Duodenal mucosa (tissue), 2 donors: ENCODE results near the gene DELE1.
A peak's percentile ranks its signal among the peaks of the same experiment; 100 is the strongest.

Experiments
- H3K27ac ChIP-seq: one replicate; pipeline ENCODE4 v1.7.0; 2013; ENCODE audit warnings: low read depth, low read length
- H3K27me3 ChIP-seq, 2 donors: one replicate each; pipeline ENCODE4 v1.7.0; 2013; ENCODE audit warnings: low read length in 2 of 2, control low read depth in 1 of 2; ENCODE audit not compliant: insufficient read depth in 2 of 2, control insufficient read depth in 1 of 2
- H3K36me3 ChIP-seq, 2 donors: one replicate each; pipeline ENCODE4 v1.7.0; 2013; ENCODE audit warnings: low read length in 2 of 2, control low read depth in 1 of 2; ENCODE audit not compliant: insufficient read depth in 2 of 2, control insufficient read depth in 1 of 2
- H3K4me1 ChIP-seq, 2 donors: one replicate each; pipeline ENCODE4 v1.7.0; 2013; ENCODE audit warnings: low read length in 2 of 2, control low read depth in 1 of 2; ENCODE audit not compliant: insufficient read depth in 2 of 2, control insufficient read depth in 1 of 2
- H3K4me3 ChIP-seq, 2 donors: one replicate each; pipeline ENCODE4 v1.7.0; 2013; ENCODE audit warnings: low read length in 2 of 2, low read depth in 1 of 2
- H3K9ac ChIP-seq, 2 donors: one replicate each; pipeline ENCODE4 v1.7.0; 2013; ENCODE audit warnings: low read length in 2 of 2, low read depth in 1 of 2
- H3K9me3 ChIP-seq, 2 donors: one replicate each; pipeline ENCODE4 v1.7.0; 2013; ENCODE audit warnings: low read length in 2 of 2, control low read depth in 1 of 2; ENCODE audit not compliant: control insufficient read depth in 1 of 2

Gene DELE1

DNA sequence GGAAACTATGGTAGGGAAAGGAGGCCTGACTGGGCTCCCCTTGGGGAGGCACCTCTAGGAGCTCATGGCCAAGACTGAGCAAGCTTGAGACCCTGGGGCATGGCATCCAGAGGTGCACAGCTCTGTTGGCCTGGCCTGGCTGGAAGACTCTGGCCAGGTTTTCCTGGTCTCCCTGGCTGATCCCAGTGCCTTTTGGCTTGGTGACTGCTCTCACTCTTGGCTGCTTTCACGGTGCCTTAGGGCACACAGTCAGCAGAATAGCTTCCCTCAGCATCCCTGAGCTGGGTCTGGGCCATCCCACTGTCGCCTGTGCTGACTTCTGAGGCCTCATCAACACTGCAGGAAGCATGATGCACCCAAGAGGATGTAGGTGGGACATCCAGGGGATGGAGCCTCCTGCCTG lies 13.4 kb upstream of the DELE1 start:
- Histone ChIP-seq H3K4me1 (peaks cover 4 to 10% of the 10 kb centered on the region in 2 donors), H3K27me3 (peaks cover 3 to 11% of the 10 kb centered on the region in 2 donors), H3K9me3 (no peaks in the 10 kb centered on the region), H3K27ac (no peak overlapping the region), H3K36me3 (no peaks in the 10 kb centered on the region), H3K9ac (no peak overlapping the region), H3K4me3 (no peak overlapping the region)

DNA sequence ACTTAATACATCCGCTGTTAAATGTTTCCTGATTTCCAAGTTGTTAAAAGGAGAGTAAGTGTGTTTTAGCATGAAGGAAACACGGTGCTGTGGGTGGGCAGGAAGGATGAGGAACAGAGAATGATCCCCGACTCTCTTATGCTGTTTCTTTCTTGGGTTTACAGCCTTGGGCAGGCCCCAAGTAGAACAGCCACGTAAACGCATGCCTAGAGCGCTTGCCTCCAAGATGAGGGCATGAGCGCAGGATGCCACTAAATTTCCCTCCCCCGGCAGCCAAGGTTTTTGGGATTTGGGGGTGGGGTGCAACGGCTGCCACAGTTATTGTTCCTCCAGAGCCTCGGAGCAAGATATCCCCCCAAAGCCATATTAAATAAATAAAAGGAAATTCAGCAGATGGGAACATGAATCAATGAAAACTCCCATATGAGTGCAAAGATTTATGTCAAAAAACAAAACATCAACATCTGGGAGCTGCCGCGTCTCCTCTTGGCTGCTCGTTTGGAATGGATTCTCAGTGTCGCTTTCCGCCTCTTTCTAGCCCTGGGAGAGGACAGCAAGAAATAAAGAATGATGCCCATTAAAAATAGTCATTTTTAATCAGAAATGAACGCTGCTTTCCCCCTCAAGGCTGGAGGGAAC lies 10.0 kb upstream of the DELE1 start:
- Histone ChIP-seq H3K27ac (no peak overlapping the region), H3K27me3 (peaks cover 3 to 11% of the 10 kb centered on the region in 2 donors), H3K9me3 (no peaks in the 10 kb centered on the region), H3K36me3 (no peaks in the 10 kb centered on the region), H3K4me3 (peak overlapping the region; percentile 55 to 56), H3K9ac (peak overlapping the region; percentile 26 to 27), H3K4me1 (peaks cover 4 to 10% of the 10 kb centered on the region in 2 donors)

DNA sequence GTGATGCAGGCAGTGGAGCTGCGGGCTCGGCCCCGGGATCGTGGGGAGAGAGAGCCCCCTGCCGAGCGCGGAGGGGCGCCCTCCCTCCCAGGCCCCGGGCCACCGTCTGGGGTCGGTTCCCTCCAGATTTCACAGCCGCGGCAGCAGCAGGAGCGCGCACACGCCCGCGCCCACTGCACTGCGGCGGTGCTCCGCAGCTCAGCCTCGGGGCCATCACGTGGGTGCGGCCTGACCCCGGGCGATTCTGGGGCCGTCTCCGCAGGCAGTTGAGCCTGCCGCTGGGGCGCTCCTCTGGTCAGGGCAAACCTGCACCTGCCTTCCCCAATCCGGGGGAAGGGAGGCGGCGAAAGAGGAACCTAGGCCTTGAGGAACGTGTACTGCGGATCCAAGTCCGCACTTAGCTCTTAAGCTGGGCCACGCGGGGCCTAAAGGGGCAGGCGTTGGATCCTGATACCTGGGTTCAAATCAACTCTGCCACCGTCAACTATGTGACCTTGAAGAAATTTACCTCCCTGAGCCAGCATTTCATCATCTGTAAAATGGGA lies 9.4 kb upstream of the DELE1 start:
- Histone ChIP-seq H3K36me3 (no peaks in the 10 kb centered on the region), H3K9me3 (no peaks in the 10 kb centered on the region), H3K27ac (no peak overlapping the region), H3K27me3 (peaks cover 3 to 11% of the 10 kb centered on the region in 2 donors), H3K4me3 (peak overlapping the region; percentile 55 to 56), H3K4me1 (peaks cover 4 to 11% of the 10 kb centered on the region in 2 donors), H3K9ac (peak overlapping the region; percentile 26 to 27)

DNA sequence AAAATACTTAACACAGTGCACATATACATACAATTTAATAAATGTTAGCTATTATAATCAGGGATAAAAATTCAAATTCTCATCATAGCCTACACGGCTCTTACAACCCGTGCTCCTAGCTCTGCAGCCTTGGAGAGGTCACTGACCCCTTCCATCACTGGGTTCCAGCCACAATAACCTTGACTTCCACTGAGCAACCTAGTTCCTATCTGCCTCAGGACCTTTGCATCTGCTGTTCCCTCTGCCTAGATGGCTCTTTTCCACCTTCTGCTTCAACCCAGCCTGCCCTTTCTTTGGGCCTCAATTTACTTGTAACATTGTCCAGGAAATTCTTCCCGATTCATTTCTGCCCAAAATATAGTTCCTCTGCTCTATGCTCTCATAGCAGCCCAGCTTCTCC lies 8.9 kb upstream of the DELE1 start:
- Histone ChIP-seq H3K27ac (no peak overlapping the region), H3K9ac (peak overlapping the region; percentile 26 to 27), H3K9me3 (no peaks in the 10 kb centered on the region), H3K4me3 (peak overlapping the region in 1 of 2 donors; percentile 55), H3K4me1 (peaks cover 4 to 15% of the 10 kb centered on the region in 2 donors), H3K36me3 (no peaks in the 10 kb centered on the region), H3K27me3 (peaks cover 3 to 11% of the 10 kb centered on the region in 2 donors)

DNA sequence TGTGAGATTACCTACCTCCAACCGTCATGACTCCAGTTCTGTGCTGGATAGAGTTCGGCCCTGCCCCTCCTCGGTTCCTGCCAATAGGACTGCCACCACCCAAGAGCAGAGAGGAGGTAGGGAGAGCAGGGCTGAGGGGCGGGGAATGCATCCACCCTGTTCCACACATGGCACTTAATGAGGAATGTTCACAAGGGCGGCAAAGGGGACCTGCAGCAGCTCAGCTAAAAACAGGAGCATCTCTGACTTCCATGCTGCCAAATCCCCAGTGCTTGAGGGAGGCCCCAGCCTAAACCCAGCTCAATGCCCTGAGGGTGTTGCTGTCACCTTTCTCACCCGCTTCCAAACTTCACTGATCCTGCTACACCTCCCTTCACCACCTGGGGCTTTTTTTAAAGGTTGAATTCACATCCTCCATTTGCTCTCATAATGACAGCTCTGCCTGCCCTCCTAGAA lies 7.8 kb upstream of the DELE1 start:
- H3K4me1 ChIP-seq: peaks cover 4 to 15% of the 10 kb centered on the region in 2 donors
- H3K9ac ChIP-seq: no peak overlapping the region
- no peak overlapping the region for H3K4me3 ChIP-seq
- H3K9me3 ChIP-seq: no peaks in the 10 kb centered on the region
- no peaks in the 10 kb centered on the region for H3K36me3 ChIP-seq
- H3K27ac ChIP-seq: no peak overlapping the region
- H3K27me3 ChIP-seq: peaks cover 3 to 11% of the 10 kb centered on the region in 2 donors

DNA sequence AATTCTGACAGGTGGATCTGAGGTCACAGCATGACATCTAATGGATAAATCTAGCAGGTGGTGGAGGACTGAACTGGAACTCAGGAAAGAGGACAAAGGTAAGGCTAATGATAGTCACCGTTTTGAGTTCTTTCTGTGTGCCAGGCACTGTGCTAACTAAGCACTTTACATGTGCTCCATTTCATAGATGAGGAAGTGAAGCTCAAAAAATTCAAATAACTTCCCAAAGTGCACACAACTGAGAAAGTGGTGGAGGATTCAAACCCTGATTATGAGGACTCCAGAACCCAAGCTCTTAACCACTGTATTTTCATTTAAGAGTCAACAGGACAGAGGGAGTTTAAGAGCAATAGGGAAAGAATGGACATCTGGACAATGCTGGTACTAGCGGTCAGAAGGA lies 7.1 kb upstream of the DELE1 start:
- H3K4me3 ChIP-seq: no peak overlapping the region
- H3K9me3 ChIP-seq: no peaks in the 10 kb centered on the region
- no peak overlapping the region for H3K9ac ChIP-seq
- H3K36me3 ChIP-seq: no peaks in the 10 kb centered on the region
- no peak overlapping the region for H3K27ac ChIP-seq
- H3K27me3 ChIP-seq: peaks cover 3 to 11% of the 10 kb centered on the region in 2 donors
- H3K4me1 ChIP-seq: peaks cover 4 to 15% of the 10 kb centered on the region in 2 donors

DNA sequence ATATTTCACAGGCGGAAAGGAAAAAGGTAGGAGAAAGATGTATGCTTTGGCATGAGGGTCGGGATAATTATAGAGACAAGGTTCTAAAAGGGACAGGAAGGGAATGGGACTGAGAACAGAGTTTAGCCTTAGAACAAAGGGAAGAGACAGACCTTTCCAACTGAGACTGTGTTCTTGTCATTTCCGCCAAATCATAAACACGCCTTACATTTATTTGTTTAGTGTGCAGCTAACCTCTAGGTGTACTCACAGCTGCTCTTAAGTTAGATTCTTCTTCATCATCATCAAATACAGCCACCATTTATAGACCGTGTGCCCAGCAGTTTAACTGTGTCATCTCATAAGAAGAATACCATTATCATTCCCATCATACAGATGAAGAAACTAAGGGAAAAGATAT lies 5.9 kb upstream of the DELE1 start:
- Histone ChIP-seq H3K27me3 (peaks cover 3 to 11% of the 10 kb centered on the region in 2 donors), H3K4me3 (no peak overlapping the region), H3K4me1 (peaks cover 4 to 18% of the 10 kb centered on the region in 2 donors), H3K9me3 (no peaks in the 10 kb centered on the region), H3K36me3 (no peaks in the 10 kb centered on the region), H3K27ac (no peak overlapping the region), H3K9ac (no peak overlapping the region)

DNA sequence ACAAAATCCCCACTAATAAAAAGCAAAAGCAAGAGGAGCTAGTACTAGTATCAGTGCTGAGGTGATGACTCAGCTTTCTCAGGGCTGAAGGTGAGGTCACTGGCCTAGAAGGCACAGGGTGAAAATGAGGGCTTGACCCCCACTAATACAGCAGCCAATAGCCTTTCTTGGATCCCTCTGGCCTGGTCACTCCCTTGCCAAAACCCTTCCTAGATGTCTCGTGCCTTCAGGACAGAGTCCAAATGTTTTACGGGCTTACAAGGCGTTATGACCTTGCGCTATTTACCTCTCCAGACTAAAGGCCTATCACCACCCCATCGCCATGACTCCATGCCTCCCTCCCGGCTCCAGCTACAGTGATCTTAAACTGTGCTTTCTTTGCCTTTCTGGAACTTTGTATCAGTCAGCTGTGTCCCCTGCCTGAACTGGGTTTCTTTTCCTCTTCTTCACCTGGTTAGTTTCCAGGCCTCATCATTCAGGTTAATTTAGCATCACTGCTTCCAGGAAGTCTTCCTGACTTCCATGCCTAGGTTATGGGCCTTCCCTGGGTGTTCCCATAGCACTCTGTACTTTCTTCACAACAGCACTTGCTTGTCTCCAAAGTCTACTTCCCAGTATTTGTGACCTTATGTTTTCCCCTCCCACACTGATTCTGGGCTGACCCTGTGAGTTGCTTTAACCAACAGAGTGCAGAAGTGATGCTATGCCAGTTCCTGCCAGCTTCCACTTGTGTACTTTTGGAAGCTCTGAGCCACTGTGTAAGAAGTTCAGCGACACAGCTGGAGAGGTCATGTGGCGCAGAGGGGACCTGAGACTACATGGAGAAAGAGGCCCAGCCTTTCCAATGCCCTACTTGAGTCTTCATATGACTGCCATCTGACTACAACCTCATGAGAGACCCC lies 4.2 kb upstream of the DELE1 start:
- H3K9me3 ChIP-seq: no peaks in the 10 kb centered on the region
- no peak overlapping the region for H3K27ac ChIP-seq
- no peaks in the 10 kb centered on the region for H3K27me3 ChIP-seq
- no peaks in the 10 kb centered on the region for H3K36me3 ChIP-seq
- no peak overlapping the region for H3K4me3 ChIP-seq
- H3K9ac ChIP-seq: no peak overlapping the region
- H3K4me1 ChIP-seq: peaks cover 5 to 23% of the 10 kb centered on the region in 2 donors

DNA sequence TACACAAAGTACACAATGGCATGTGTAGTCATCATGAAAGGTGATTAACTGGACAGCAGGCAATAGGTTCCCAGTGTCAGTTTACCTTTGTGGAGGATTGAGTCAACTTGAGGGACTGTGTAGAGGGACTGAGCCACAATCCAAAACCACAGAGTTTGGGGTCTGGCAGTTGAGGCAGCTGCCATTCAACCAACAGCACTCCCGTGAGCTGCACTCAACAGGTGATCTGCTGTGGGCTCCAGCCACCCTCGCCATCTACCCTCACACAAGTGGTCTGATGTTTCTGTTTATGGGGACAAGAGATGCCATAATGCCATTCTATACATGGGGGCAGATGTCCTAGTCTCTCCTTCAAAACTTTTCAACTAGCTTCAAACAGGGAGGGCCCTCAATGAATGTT lies 2.9 kb upstream of the DELE1 start:
- H3K9ac ChIP-seq: no peak overlapping the region
- H3K9me3 ChIP-seq: no peaks in the 10 kb centered on the region
- no peak overlapping the region for H3K4me3 ChIP-seq
- no peak overlapping the region for H3K27ac ChIP-seq
- peaks cover 6 to 20% of the 10 kb centered on the region in 2 donors for H3K4me1 ChIP-seq
- peaks cover 5 to 6% of the 10 kb centered on the region in 2 donors for H3K36me3 ChIP-seq
- no peaks in the 10 kb centered on the region for H3K27me3 ChIP-seq
